PC-9 (cell line): ENCODE measurements around the gene DENND1A.

Source experiments
- EZH2 ChIP-seq: fragments of 200-600 bp; sonication (generic); IDR thresholded peaks from 2 replicates; pipeline ENCODE4 v1.8.0; 2017; ENCODE audit warnings: antibody characterized with exemption, low read depth
- TF ChIP-seq, protein P1 (sequence below): fragments of 200-600 bp; sonication (generic); conservative IDR thresholded peaks from 2 replicates; pipeline ENCODE4 v1.6.1; 2017; ENCODE audit warnings: mixed run types, antibody characterized with exemption, mild to moderate bottlenecking, moderate library complexity

DNA sequence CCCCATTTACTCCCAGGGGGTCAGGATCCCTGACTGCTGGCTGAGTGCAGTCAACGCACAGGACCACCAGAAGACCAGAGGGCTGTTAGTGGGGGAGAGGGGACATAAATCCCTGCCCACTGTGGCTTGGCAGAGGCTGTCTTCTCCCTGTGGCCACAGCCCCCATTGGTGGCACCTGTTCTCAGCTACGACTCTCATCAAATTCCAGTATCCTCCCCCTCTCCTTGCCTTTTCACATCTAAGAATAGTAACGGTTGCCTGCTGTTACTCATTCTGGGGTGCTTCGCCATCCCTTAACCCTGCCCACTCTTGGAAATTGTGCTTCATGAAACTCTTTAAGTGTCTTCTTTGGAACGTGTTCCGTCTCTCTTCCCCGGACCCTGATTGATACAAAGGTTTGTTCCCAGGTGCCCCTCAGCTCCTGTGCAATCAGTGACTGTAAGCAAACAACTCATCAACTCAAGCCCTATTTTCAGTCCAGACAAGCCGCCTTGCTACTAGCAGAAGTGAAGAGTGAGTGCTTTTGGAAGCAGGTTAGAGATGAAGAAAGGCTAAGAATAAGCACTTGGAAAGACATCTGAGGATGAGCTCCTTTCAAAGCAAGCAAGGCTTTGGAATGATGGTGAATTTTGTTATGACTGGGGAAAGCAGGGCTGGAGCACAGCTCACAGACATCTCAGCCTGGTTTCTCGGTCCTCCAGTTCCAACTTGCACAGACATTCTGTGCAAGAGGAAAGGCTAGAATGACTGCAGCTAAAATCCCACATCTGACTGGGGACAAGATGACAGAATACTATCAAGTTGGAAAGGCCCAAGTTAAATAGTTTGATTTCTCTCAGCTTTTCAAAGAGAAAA, 22.9 kb upstream of the DENND1A start:
- TF ChIP-seq EZH2, result no peak
- TF ChIP-seq, protein P1, sequence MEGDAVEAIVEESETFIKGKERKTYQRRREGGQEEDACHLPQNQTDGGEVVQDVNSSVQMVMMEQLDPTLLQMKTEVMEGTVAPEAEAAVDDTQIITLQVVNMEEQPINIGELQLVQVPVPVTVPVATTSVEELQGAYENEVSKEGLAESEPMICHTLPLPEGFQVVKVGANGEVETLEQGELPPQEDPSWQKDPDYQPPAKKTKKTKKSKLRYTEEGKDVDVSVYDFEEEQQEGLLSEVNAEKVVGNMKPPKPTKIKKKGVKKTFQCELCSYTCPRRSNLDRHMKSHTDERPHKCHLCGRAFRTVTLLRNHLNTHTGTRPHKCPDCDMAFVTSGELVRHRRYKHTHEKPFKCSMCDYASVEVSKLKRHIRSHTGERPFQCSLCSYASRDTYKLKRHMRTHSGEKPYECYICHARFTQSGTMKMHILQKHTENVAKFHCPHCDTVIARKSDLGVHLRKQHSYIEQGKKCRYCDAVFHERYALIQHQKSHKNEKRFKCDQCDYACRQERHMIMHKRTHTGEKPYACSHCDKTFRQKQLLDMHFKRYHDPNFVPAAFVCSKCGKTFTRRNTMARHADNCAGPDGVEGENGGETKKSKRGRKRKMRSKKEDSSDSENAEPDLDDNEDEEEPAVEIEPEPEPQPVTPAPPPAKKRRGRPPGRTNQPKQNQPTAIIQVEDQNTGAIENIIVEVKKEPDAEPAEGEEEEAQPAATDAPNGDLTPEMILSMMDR, result no peak
